ENCODE measurements around the gene SGK1. TPM values are rescaled to one million over a fixed set of nuclear protein-coding genes. Genes with fewer than 3 reads are reported as not detected.
"Not testable (repeated sequence)": the region's sequence is repeated elsewhere in the genome, so short reads cannot be mapped to it uniquely, and the experiment has no call there.

The SGK1 gene
- total and polyA plus RNA-seq, 4 donors = 68.9 to 299 (median 148) TPM

DNA sequence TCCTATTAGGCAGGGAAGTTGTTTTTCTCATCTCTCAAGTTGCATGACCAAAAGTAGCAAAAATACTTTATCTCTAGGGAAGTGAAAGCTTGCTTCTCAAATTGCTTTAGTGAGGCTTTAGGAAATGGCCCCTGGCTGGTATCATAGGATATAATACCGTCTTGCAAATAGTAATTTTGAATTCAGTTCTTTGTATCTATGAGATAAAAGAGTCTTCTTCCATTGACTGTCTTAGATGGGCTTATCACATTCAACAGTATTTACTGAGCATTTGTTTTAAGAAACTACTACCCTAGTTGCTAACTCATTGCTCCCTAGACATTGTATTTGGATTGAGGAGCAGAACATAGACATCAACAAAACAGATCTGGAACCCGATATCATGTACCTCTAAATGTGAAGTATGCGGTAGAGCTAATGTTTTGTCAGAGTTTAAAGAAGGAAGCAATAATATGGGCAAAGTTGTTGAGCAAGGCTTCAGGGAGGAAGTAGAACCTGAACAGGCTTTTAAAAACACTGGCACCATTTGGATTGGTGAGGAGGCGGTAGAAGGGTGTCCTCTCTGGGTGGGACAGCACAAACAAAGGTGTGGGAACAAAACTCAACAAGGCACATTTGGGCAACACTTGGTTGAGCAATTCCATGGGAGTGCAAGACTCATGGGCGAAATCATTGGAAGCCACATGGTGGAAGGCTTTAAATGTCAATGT lies 101.5 kb downstream of the SGK1 start:
- no peaks in the 10 kb centered on the region for H3K27me3 ChIP-seq (ENCODE audit: control insufficient read depth in 3 of 3, insufficient read depth in 3 of 3, low read length in 2 of 3)
- ATAC-seq (ENCODE audit: insufficient read depth, low FRiP score) = peak; percentile 75
- peaks cover 0 to 3% (median 0%) of the 10 kb centered on the region in 4 donors for H3K9me3 ChIP-seq (ENCODE audit: control insufficient read depth in 4 of 4, insufficient read depth in 3 of 4, low read length in 3 of 4)
- TF ChIP-seq CTCF (IDR thresholded peaks at IDR 0.05; ENCODE audit: control extremely low read depth, extremely low read depth) = no peak
- no peak overlapping the region for H3K4me3 ChIP-seq
- no peaks in the 10 kb centered on the region for H3K36me3 ChIP-seq (ENCODE audit: control insufficient read depth in 4 of 4, insufficient read depth in 4 of 4, low read length in 4 of 4)
- peak overlapping the region in 1 of 2 donors; percentile 40 for H3K27ac ChIP-seq (ENCODE audit: low read depth in 1 of 2, low read length in 1 of 2)
- no peak for DNase-seq
- 38 to 60% methylated on average over 5 of the region's 5 CpGs for WGBS, 2 donors
- H3K4me1 ChIP-seq (ENCODE audit: control insufficient read depth in 5 of 5, insufficient read depth in 5 of 5, low read length in 5 of 5) = peaks cover 0 to 5% (median 0%) of the 10 kb centered on the region in 5 donors
- no peak overlapping the region for H3K9ac ChIP-seq (ENCODE audit: insufficient read depth in 1 of 2, low read length in 2 of 2)

- not testable (repeated sequence) for ATAC-seq (ENCODE audit: insufficient read depth, low FRiP score); H3K9me3 ChIP-seq (ENCODE audit: control insufficient read depth in 4 of 4, insufficient read depth in 3 of 4, low read length in 3 of 4); H3K4me1 ChIP-seq (ENCODE audit: control insufficient read depth in 5 of 5, insufficient read depth in 5 of 5, low read length in 5 of 5); DNase-seq; H3K9ac ChIP-seq (ENCODE audit: insufficient read depth in 1 of 2, low read length in 2 of 2); H3K27me3 ChIP-seq (ENCODE audit: control insufficient read depth in 3 of 3, insufficient read depth in 3 of 3, low read length in 2 of 3); H3K27ac ChIP-seq (ENCODE audit: low read depth in 1 of 2, low read length in 1 of 2); H3K4me3 ChIP-seq; H3K36me3 ChIP-seq (ENCODE audit: control insufficient read depth in 4 of 4, insufficient read depth in 4 of 4, low read length in 4 of 4)
- WGBS, 2 donors = 92 to 97% methylated on average over 2 of the region's 2 CpGs
Observed at GRCh38 chr6:134213410-134213809, 104.5 kb downstream of the SGK1 start.

GRCh38 chr6:134211297-134211696 lies 106.6 kb downstream of the SGK1 start:
- no peaks in the 10 kb centered on the region for H3K27me3 ChIP-seq (ENCODE audit: control insufficient read depth in 3 of 3, insufficient read depth in 3 of 3, low read length in 2 of 3)
- no peak for ATAC-seq (ENCODE audit: insufficient read depth, low FRiP score)
- WGBS, 2 donors = 89 to 93% methylated on average over 3 of the region's 3 CpGs

DNA sequence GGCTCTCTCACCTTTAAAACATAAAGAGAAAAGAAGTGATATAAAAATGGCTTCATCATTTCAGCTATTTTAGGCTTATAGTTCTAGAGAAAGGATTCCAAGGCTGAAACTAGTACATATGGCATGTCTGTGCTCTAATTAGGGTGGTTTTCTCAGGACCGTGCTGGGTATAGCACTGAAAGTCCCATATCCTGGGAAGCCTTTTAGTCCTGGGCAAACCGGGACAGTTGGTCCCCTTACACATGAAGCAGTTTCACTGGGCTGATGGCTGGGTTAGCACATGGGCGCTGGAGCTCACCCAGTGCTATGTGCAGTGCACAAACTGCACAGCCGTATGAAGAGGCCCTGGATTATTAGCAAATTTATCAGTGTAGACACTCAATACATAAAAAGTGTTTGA lies 110.5 kb downstream of the SGK1 start:
- no peak for TF ChIP-seq CTCF (IDR thresholded peaks at IDR 0.05; ENCODE audit: control extremely low read depth, extremely low read depth)
- DNase-seq (no peak), ATAC-seq (ENCODE audit: insufficient read depth, low FRiP score) (no peak)
- Histone ChIP-seq H3K4me1 (ENCODE audit: control insufficient read depth in 5 of 5, insufficient read depth in 5 of 5, low read length in 5 of 5) (no peaks in the 10 kb centered on the region), H3K27me3 (ENCODE audit: control insufficient read depth in 3 of 3, insufficient read depth in 3 of 3, low read length in 2 of 3) (no peaks in the 10 kb centered on the region), H3K9me3 (ENCODE audit: control insufficient read depth in 4 of 4, insufficient read depth in 3 of 4, low read length in 3 of 4) (no peaks in the 10 kb centered on the region), H3K36me3 (ENCODE audit: control insufficient read depth in 4 of 4, insufficient read depth in 4 of 4, low read length in 4 of 4) (no peaks in the 10 kb centered on the region), H3K27ac (ENCODE audit: low read depth in 1 of 2, low read length in 1 of 2) (no peak overlapping the region), H3K9ac (ENCODE audit: insufficient read depth in 1 of 2, low read length in 2 of 2) (no peak overlapping the region), H3K4me3 (no peak overlapping the region)
- 93 to 97% methylated on average over 4 of the region's 4 CpGs for WGBS, 2 donors

More at GRCh38 chr6:134211297-134211696, 106.6 kb downstream of the SGK1 start:
- no peak for TF ChIP-seq CTCF (IDR thresholded peaks at IDR 0.05; ENCODE audit: control extremely low read depth, extremely low read depth)
- Histone ChIP-seq H3K9ac (ENCODE audit: insufficient read depth in 1 of 2, low read length in 2 of 2) (no peak overlapping the region), H3K4me3 (no peak overlapping the region), H3K9me3 (ENCODE audit: control insufficient read depth in 4 of 4, insufficient read depth in 3 of 4, low read length in 3 of 4) (no peaks in the 10 kb centered on the region), H3K4me1 (ENCODE audit: control insufficient read depth in 5 of 5, insufficient read depth in 5 of 5, low read length in 5 of 5) (no peaks in the 10 kb centered on the region), H3K27ac (ENCODE audit: low read depth in 1 of 2, low read length in 1 of 2) (no peak overlapping the region), H3K36me3 (ENCODE audit: control insufficient read depth in 4 of 4, insufficient read depth in 4 of 4, low read length in 4 of 4) (no peaks in the 10 kb centered on the region)
- DNase-seq = no peak

All from lung (tissue), 12 donors.